GM19035 (cell line): ENCODE results near the gene DOP1B.
"Not testable (repeated sequence)": the region's sequence is repeated elsewhere in the genome, so short reads cannot be mapped to it uniquely, and the experiment has no call there.

Source experiments
- ATAC-seq: cut with Tn5 transposase; IDR thresholded peaks from one replicate; pipeline ENCODE4 v1.9.1; 2021; ENCODE audit not compliant: unreplicated experiment

DOP1B gene

GRCh38 chr21:36171336-36171735 is 14.7 kb downstream of the DOP1B start:
- no peak for ATAC-seq

- no peak for ATAC-seq
These were observed 15.2 kb downstream of the DOP1B start for GRCh38 chr21:36171741-36172331.

- no peak for ATAC-seq
These were observed 18.2 kb downstream of the DOP1B start for GRCh38 chr21:36174780-36175179.

GRCh38 chr21:36175771-36176565 is 19.3 kb downstream of the DOP1B start:
- ATAC-seq = no peak

- no peak for ATAC-seq
These were observed 21.7 kb downstream of the DOP1B start for GRCh38 chr21:36178349-36178748.

- ATAC-seq = no peak
These were observed 22.5 kb downstream of the DOP1B start for GRCh38 chr21:36179145-36179544.

- no peak for ATAC-seq
These were observed 24.3 kb downstream of the DOP1B start for GRCh38 chr21:36180963-36181362.

- no peak for ATAC-seq
These were observed 26.6 kb downstream of the DOP1B start for GRCh38 chr21:36183144-36183795.

GRCh38 chr21:36184545-36184944 is 27.9 kb downstream of the DOP1B start:
- ATAC-seq = no peak

GRCh38 chr21:36185523-36185922 is 28.9 kb downstream of the DOP1B start:
- ATAC-seq = no peak

- ATAC-seq = no peak
These were observed 29.5 kb downstream of the DOP1B start for GRCh38 chr21:36186081-36186480.

GRCh38 chr21:36186506-36187399 is 30.1 kb downstream of the DOP1B start:
- no peak for ATAC-seq

- no peak for ATAC-seq
These were observed 31.6 kb downstream of the DOP1B start for GRCh38 chr21:36188081-36188681.

GRCh38 chr21:36188937-36189336 is 32.3 kb downstream of the DOP1B start:
- ATAC-seq = no peak

- ATAC-seq = no peak
These were observed 34.1 kb downstream of the DOP1B start for GRCh38 chr21:36190736-36191135.

GRCh38 chr21:36193200-36193599 is 36.6 kb downstream of the DOP1B start:
- no peak for ATAC-seq

GRCh38 chr21:36194024-36194423 is 37.4 kb downstream of the DOP1B start:
- ATAC-seq = no peak

- ATAC-seq = no peak
These were observed 39.0 kb downstream of the DOP1B start for GRCh38 chr21:36195613-36196012.

GRCh38 chr21:36199021-36199420 is 42.4 kb downstream of the DOP1B start:
- ATAC-seq = no peak

- ATAC-seq = not testable (repeated sequence)
These were observed 43.0 kb downstream of the DOP1B start for GRCh38 chr21:36199575-36199974.

GRCh38 chr21:36200081-36200561 is 43.5 kb downstream of the DOP1B start:
- ATAC-seq = no peak
